Transverse colon (tissue), 4 donors: ENCODE data around the gene EYA2.

ENCODE experiments used
- CTCF ChIP-seq, 5 experiments: fragments of 200-600 bp in 3 of 5; fragments of 450-650 bp in 2 of 5; sonication (generic) in 3 of 5; IDR thresholded peaks; 1 replicate in 2 of 5; 2 replicates in 3 of 5; pipeline ENCODE4 v1.5.1; 2016 to 2017; ENCODE audit warnings: antibody characterized with exemption in 5 of 5, inconsistent platforms in 3 of 5, mild to moderate bottlenecking in 2 of 5, moderate library complexity in 1 of 5
- EP300 ChIP-seq: sonication (generic); formaldehyde crosslinking; IDR thresholded peaks from one replicate; pipeline ENCODE4 v1.6.1; 2017; ENCODE audit warnings: antibody characterized with exemption, low read depth
- POLR2A ChIP-seq: fragments of 450-650 bp; IDR thresholded peaks from one replicate; pipeline ENCODE4 v1.6.1; 2016; ENCODE audit warnings: antibody characterized with exemption, mild to moderate bottlenecking, moderate library complexity
- POLR2AphosphoS5 ChIP-seq, 3 donors: sonication (generic); formaldehyde crosslinking; IDR thresholded peaks; one replicate each; pipeline ENCODE4 v1.6.1; 2016; ENCODE audit warnings: antibody characterized with exemption in 3 of 3

- TF ChIP-seq POLR2A: no peak
- no peak for TF ChIP-seq CTCF (IDR thresholded peaks at IDR 0.05)
- no peak for TF ChIP-seq POLR2AphosphoS5 (IDR thresholded peaks at IDR 0.05)
- TF ChIP-seq EP300: no peak
Measured at GRCh38 chr20:46879386-46879785, 15.3 kb upstream of the EYA2 start.
